SK-N-MC (cell line): ENCODE measurements around the gene ZDHHC3.

ENCODE experiments used
- EZH2 ChIP-seq: fragments of 200-600 bp; sonication (generic); IDR thresholded peaks from one replicate; pipeline ENCODE4 v1.6.1; 2017; ENCODE audit warnings: antibody characterized with exemption
- POLR2AphosphoS5 ChIP-seq: IDR thresholded peaks from 2 replicates; pipeline ENCODE4 v1.6.1; 2012; ENCODE audit warnings: mild to moderate bottlenecking, low read depth, low read length, borderline replicate concordance

DNA sequence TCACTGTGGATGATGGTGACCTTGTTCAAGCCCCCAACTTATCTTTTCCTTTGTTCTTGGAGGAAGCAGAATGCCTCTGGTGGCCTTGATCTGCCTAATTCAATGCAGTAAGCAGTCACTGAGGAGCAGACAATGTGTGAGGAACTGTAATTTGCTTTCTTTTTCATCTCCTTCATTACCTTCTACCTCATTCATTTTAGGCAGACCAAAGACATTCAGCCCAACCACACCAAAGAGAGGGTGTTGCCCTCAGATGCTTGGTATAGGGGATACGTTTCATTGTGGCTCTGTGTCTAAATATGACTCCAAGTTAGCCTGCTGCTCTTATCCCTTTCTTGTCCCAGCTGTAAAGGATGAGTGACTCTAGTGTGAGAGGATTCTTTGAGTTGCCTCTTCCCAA, 15.4 kb upstream of the ZDHHC3 start:
- no peak for TF ChIP-seq POLR2AphosphoS5
- TF ChIP-seq EZH2 = no peak
